ENCODE measurements around the gene ELAVL3.
"Not testable (repeated sequence)": the region's sequence is repeated elsewhere in the genome, so short reads cannot be mapped to it uniquely, and the experiment has no call there.

ELAVL3 gene

DNA sequence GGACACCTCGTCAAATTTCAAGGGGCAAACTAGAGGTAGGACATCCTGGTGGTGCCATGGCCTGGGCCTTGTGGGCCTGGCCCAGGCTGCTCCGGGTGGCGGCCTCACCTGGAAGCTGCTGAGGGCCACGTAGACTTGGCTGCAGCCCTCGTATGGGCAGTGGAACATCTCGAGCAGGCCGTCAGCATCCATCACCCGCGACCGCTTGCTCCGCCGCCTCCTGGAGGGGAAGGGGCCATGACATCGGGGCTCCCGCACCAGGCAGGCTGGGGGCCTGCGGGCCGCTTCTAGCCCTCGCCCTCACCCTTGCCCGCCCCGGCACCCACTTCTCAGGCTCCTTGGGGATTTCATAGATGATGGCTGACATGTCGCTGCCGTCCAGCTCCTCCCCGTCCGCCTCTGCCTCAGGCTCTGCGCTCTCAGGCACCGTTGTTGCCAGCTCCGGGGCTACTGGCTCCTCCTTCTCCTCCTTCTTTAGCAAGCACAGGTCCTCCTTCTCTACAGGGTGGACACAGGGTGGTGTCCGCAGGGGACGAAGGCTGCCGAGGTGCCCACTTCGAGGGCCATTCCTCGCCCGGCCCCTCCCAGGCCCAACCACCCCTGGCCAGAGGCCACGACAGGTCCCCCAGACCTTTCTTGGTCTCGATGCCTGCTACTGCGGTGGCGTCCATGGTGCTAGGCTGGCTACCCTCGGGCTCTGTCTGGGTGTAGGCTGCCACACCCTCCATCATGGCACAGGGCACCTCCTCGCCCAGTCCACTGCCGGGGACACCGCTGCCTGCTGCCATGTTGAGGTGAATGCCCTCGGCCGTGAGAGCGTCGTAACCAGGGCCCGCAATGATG, 6.0 kb upstream of the ELAVL3 start:
- no peak for DNase-seq

DNA sequence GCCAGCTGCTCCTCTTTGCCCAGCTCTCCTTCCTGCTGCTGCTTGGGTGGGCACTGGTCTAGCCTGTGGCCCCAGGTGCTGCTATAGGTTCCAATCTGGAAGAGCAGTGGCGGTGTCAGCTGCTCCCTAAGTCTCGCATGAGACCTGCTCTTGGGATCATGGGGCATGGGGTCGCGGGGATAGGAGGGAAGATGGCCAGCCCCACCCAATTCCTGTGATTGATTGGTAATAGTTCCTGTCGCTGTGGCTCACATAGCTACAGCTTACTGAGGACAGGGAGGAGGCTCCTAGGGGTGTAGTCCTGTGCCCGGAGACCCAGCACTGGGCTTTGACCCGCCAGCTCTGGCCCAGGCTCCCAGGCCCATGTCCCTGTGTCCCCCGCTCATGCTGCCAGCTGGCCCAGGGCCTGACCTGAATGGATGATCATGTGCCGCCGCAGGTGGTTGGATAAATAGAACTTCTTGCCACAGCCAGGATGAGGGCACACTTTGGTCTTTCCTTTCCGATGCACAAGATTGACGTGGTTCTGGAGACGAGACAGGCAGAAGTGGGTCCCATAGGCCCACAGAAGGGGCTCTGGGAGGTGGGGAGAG, 4.5 kb upstream of the ELAVL3 start:
- DNase-seq: no peak

DNA sequence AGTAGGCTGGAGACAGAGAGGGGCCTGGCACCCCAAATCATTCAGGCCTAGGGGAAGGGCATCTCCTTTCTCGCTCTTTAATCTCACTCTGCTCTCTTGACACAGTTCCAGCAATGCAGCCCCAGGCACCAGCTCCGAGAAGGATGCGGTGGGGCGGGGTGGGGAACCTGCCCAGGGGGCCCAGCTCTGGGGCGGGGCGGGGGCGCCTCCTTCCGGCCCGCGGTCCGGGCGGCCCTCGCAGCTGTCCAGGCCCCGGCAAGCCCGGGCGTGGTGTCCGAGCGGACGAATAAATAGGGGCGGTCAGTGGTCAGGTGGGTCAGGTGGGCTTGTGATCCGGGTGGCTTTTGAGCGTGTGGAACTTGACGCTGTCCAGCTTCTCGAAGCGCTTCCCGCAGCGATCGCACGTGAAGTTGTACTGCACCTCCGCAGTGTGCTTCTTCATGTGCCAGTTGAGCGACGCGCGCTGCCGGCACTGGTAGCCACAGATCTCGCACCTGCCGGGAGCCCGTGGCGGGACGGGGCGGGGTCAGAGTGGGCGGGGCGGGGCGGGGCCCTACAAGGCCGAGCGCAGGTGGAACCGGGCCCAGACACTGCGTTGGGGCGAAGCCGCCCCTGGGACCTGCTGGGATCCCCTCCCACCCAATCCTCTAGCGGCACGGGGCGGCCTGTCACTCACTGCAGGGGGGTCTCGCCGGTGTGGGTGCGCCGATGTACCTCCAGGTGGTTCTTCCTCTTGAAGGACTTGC, 2.7 kb upstream of the ELAVL3 start:
- no peak for DNase-seq

- peak; percentile 83 for DNase-seq
These were observed 1.7 kb upstream of the ELAVL3 start for GRCh38 chr19:11482384-11483050.

GRCh38 chr19:11481534-11482383, 913 bp upstream of the ELAVL3 start:
- peak; percentile 87 for DNase-seq

DNA sequence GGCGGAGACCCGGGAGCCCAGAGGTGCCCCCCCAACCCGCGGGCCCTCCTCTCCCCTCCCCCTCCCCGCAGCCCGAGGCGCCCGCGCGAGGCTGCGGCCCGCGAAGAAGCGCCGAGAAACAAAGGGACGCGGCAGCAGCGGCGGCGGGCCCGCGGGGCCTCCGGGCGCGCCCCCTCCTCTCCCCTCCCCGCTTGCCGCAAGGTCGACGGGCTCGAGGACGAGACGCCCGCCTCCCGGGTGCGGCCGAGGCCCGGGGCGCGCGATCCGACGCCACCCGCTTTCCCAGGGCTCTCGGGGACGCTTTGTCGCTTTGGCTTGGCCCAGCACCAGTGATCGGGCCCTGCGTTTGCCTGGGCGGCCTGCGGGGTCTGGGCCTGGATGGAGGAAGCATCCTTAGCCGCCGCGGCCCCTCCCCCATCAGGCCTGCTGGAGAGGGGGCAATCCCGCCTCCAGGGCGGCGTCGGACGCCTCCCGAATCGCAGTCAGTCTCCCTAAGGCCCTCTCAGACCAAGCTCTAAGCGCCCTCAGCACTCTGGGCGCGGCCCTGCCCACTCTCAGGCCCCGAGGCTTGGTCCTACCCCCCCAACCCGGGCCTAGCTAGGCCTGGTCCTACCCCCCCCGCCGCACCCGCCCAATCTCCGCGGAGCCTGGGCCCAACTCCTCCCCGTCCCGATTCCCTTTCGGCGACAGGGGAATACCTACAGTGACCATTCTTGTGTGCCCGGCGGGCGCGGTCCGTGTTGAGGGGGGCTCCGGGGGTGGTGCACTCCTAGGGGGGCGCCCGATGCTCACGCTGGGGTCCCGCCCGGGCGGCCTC, 740 bp downstream of the ELAVL3 start:
- DNase-seq: no peak

DNA sequence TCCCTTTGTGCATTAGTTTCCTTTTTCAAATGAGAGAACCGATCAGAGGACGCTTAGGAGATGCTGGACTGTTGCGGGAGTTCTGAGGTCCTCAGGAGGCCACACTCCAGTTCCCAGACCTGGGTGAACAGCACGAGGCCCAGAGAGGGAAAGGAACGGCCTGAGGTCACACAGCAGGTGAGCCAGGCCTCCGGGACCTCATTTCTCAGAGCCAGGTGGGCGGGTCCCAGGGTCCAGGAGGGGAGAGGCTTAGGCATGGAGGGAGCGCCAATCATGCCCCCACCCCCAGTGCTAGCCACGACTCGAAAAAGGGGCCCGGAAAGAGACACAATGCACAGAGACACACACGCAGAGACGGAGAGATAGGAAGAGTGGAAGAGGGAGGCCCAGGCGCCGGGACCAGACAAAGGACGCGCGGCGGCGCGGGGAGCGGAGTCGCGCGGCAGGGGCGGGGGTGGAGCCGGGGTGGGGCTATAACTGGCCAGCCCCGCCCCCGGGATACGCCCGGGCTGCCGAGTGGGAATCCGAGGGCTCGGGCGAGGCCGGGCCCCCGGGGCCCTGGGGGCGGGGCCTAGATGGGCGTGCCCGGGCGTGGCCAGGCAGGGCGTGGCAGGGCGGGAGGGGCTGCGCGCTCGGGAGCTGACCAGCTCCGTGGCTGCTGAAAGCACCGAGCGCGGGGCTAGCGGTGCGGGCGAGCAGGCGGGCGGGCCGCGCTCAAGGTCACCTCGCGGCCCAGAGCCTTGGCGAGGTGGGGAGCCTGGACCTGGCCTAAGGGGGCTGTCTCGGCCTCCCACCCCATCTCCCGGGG, 1.6 kb downstream of the ELAVL3 start:
- DNase-seq: no peak

- DNase-seq: no peak
These were observed 2.4 kb downstream of the ELAVL3 start for GRCh38 chr19:11478167-11479089.

DNA sequence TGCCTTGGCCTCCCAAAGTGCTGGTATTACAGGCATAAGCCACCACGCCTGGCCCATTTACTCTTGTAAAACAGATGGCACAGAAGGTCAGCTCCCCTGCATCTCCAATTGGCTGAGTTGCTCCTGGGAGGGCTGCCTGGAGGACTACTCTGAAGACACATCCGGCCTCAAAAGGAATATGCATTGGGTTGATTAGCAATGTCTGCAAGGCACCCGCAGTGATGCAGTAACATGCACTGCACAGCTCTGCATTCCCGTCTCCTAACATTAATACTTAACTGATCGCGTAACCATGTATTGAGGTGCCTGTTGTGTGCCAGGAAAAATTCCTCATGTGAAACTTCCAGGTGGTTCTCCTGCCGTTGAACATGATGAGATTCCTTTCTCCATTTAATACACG, 5.0 kb downstream of the ELAVL3 start:
- DNase-seq: no peak

DNA sequence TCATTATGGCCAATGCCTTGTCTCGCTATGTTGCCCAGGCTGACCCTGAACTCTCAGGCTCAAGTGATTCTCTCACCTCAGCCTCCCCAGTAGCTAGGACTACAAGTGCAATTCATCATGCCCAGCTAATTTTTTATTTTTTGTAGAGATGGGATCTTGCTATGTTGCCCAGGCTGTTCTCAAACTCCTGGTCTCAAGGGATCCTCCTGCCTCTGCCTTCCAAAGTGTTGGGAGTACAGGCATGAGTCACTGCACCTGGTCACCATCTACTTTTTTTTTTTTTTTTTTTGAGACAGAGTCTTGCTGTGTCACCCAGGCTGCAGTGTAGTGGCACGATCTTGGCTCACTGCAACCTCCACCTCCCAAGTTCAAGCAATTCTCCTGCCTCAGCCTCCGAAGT, 5.5 kb downstream of the ELAVL3 start:
- DNase-seq: not testable (repeated sequence)

GRCh38 chr19:11473725-11474124, 7.1 kb downstream of the ELAVL3 start:
- DNase-seq: no peak

DNA sequence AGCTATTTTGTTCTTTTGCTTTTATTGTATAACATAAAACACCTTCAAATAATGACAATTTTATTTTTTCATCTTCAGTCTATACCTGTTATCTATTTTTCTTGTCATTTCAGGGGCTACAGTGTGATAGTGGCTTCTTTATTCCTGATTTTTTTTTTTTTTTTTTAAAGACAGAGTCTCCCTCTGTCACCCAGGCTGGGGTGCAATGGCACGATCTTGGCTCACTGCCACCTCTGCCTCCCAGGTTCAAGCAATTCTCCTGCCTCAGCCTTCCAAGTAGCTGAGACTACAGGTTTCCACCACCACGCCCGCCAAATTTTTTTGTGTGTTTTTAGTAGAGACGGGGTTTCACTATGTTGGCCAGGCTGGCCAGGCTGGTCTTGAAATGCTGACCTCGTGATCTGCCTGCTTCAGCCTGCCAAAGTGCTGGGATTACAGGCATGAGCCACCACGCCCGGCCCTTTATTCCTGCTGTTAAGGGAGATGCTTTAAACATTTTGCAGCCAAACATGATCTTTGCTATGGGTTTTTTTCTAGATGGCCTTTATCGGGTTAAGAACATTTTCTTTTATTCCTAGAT, 12.5 kb downstream of the ELAVL3 start:
- not testable (repeated sequence) for DNase-seq

GRCh38 chr19:11465600-11465999, 15.2 kb downstream of the ELAVL3 start:
- no peak for DNase-seq

GRCh38 chr19:11464333-11465265, 16.2 kb downstream of the ELAVL3 start:
- DNase-seq: no peak

DNA sequence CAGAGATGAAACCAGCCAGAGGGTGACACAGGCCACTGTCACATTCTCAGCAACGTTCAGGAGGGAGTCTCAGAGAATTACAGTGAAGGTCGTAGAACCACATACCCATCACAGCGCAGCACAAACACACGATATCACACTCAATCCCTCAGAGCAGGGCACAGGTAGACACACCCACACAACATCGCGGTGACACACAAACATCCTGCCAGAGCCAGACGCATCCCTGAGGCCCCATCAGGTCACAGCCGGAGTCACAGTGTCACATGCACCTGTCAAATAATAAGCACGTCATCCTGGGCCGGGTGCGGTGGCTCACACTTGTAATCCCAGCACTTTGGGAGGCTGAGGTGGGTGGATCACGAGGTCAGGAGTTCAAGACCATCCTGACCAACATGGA, 17.5 kb downstream of the ELAVL3 start:
- no peak for DNase-seq

DNA sequence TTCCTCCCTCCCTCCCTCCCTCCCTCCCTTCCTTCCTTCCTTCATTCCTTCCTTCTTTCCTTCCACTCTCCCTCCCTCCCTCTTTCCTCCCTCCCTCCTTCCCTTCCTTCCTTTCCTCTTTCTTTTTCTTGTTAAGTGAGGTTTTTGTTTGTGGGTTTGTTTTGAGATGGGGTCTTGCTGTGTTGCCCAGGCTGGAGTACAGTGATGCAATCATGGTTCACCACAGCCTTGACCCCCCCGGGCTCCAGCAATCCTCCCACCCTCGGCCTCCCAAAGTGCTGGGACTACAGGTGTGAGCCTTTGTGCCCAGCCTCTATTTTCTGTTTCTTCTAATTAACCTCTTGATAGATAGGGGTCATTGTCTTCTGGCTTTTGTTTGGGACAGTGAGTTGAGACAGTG, 19.4 kb downstream of the ELAVL3 start:
- no peak for DNase-seq

DNA sequence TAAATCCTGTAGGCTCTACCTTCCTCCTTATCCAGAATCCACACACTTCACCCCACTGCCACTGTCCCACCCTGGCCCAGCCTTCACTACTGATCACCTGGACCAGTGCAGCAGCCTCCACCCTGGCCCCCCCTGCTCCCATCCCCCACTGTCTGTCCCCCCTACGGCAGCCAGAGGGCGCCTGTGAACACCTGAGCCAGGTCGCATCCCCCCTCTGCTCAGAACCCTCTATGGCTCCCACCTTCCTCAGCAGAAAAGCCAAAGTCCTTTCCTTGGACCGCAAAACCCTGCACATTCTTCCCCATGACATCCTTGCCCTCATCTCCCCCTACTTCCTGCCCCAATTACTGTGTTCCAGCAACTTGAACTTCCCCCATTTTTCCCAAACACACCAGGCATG, 20.6 kb downstream of the ELAVL3 start:
- DNase-seq: no peak

- not testable (repeated sequence) for DNase-seq
These were observed 21.9 kb downstream of the ELAVL3 start for GRCh38 chr19:11458912-11459311.
